Uterus (tissue), 4 donors: Measurements from ENCODE around the gene MICAL3. TPM values are rescaled to one million over a fixed set of nuclear protein-coding genes. Genes with fewer than 3 reads are reported as not detected.

ENCODE experiments used
- DNase-seq, 2 donors: peaks; one replicate each; pipeline ENCODE4 v3.0.0-alpha.2; 2019 to 2020
- H3K27ac ChIP-seq, 2 donors: fragments of 200-600 bp; sonication (generic); 1 replicate in 1 of 2; 2 replicates in 1 of 2; pipeline ENCODE4 v1.5.1; 2016 to 2018
- H3K27me3 ChIP-seq, 2 donors: fragments of 200-600 bp; sonication (generic); one replicate each; pipeline ENCODE4 v1.5.1; 2018 to 2019; ENCODE audit warnings: control low read depth in 1 of 2
- H3K36me3 ChIP-seq, 2 donors: fragments of 200-600 bp; sonication (generic); one replicate each; pipeline ENCODE4 v1.5.1; 2019; ENCODE audit warnings: control low read depth in 1 of 2
- H3K4me1 ChIP-seq, 2 donors: fragments of 200-600 bp; sonication (generic); one replicate each; pipeline ENCODE4 v1.5.1; 2018 to 2019; ENCODE audit warnings: control low read depth in 1 of 2
- H3K4me3 ChIP-seq, 2 donors: fragments of 200-600 bp; sonication (generic); 1 replicate in 1 of 2; 2 replicates in 1 of 2; pipeline ENCODE4 v1.5.1; 2018 to 2019; ENCODE audit warnings: mild to moderate bottlenecking in 1 of 2
- H3K9me3 ChIP-seq, 2 donors: fragments of 200-600 bp; sonication (generic); one replicate each; pipeline ENCODE4 v1.5.1; 2019; ENCODE audit warnings: control low read depth in 1 of 2
- CTCF ChIP-seq, 4 experiments: fragments of 200-600 bp in 2 of 4; fragments of 450-650 bp in 2 of 4; sonication (generic) in 2 of 4; IDR thresholded peaks; one replicate each; pipeline ENCODE4 v1.5.1; 2016 to 2019; ENCODE audit warnings: antibody characterized with exemption in 4 of 4, mild to moderate bottlenecking in 2 of 4, moderate library complexity in 1 of 4
- POLR2A ChIP-seq, 2 donors: fragments of 450-650 bp; IDR thresholded peaks; one replicate each; pipeline ENCODE4 v1.6.1; 2016; ENCODE audit warnings: antibody characterized with exemption in 2 of 2, mild to moderate bottlenecking in 1 of 2, moderate library complexity in 1 of 2
- intact Hi-C: fragments of 100-400 bp; cut with DNase I; formaldehyde crosslinking; loops from one replicate; pipeline ENCODE4 v1.15.1; 2023; ENCODE audit warnings: low total_unique reads
- total RNA-seq, 4 donors: library from RNA; depleted of rRNA in 3 of 4; stranded (reverse); fragments of >200 nt in 3 of 4; gene quantifications; one replicate each; pipeline versions ENCODE4 v1.1.0 to v1.2.4, GENCODE V29; 2014 to 2023
- donor health status: DM: yes; HTN: yes; CAD: no.

The MICAL3 gene
- total RNA-seq, 4 donors from 2014 or later: 13.5 to 167 (median 47.2) TPM

DNA sequence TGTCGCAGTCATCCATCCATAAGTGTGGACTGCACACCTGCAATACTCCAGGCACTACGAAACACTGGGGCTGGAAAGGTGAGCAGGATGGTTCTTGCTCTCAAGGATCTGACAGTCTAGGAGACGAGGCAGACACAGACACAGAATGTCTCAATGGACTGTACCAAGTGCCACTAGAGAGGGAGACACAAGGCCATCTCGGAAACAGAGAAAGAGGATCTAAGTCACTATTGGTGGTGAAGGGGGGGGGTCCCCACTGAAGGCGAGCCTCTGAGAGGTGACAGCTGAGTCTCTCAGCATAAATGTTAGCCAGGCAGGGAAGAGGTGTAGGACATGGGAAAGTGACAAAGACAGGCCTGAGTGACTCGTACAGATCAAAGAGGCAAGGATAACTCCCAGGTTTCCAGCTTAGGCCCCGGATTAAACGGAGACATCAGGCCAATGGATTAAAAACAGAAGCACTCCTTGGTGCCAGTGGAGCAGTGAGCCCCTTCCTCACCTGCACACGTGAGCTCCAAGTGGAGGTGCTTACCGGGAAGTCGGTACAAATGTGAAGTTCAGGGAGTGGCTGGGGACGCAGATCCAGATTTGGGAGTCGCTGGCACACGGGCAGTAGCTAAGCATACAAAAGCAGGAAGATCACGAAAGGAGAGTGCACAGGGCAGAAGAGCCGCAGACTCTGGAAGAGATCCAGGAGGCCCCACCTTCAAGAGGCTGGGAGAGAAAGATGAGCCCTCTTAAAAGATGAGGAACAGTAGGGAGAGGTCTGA lies 117.2 kb downstream of the MICAL3 start:
- intact Hi-C loops: no loop called here
- DNase-seq: no peak
- peaks cover 0 to 17% of the 10 kb centered on the region in 2 donors for H3K4me1 ChIP-seq
- no peaks in the 10 kb centered on the region for H3K36me3 ChIP-seq
- no peak overlapping the region for H3K4me3 ChIP-seq
- no peak overlapping the region for H3K27ac ChIP-seq
- H3K9me3 ChIP-seq: no peaks in the 10 kb centered on the region
- H3K27me3 ChIP-seq: no peaks in the 10 kb centered on the region
- TF ChIP-seq POLR2A (IDR thresholded peaks at IDR 0.05): no peak
- no peak for TF ChIP-seq CTCF (IDR thresholded peaks at IDR 0.05)

- intact Hi-C loops: no loop called here
- no peak for TF ChIP-seq POLR2A (IDR thresholded peaks at IDR 0.05)
- no peak for TF ChIP-seq CTCF (IDR thresholded peaks at IDR 0.05)
- no peak for DNase-seq
- H3K36me3 ChIP-seq: no peaks in the 10 kb centered on the region
- H3K9me3 ChIP-seq: no peaks in the 10 kb centered on the region
- peaks cover 0 to 7% of the 10 kb centered on the region in 2 donors for H3K4me1 ChIP-seq
- H3K27ac ChIP-seq: no peak overlapping the region
- no peaks in the 10 kb centered on the region for H3K27me3 ChIP-seq
- H3K4me3 ChIP-seq: no peak overlapping the region
These were observed 118.9 kb downstream of the MICAL3 start for GRCh38 chr22:17905445-17905844.

DNA sequence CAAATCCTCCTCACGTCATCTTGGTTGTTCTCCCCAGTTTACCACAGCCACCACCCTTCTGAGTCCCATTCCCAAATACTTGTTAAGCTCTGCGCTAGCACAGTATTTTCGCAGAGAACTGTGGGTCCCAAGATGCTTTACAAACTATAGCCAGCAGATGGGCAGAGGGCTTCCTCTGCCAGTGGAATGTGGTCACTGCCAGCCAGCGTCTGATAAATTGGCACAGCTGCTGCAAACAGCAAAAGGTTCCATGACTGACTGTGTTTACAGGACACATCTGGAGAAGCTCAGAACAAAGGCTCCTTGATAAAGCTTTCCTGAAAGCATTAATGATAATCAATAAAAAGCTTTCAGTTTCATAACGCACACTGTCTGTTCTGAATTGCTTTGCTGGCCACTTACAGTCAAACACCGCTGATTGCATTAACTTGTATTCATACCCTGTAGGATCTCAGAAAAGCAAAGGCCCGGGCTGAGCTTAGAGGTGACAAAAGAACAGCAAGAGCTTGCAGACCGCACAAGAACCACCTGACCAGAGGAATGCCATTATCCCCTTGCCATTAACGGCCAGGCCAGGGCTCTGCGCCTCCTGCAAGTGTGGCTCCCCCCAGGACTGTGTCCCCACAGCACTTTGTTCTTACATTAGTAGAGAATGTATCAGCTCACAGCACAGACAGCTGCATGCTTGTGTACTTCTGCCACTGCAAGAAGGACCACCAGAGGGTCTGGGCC lies 120.6 kb downstream of the MICAL3 start:
- Histone ChIP-seq H3K9me3 (no peaks in the 10 kb centered on the region), H3K27me3 (no peaks in the 10 kb centered on the region), H3K27ac (no peak overlapping the region), H3K4me3 (no peak overlapping the region), H3K4me1 (no peaks in the 10 kb centered on the region), H3K36me3 (no peaks in the 10 kb centered on the region)
- intact Hi-C loops: no loop called here
- TF ChIP-seq CTCF (IDR thresholded peaks at IDR 0.05) (no peak), POLR2A (IDR thresholded peaks at IDR 0.05) (no peak)
- no peak for DNase-seq

GRCh38 chr22:17902960-17903359 lies 121.4 kb downstream of the MICAL3 start:
- TF ChIP-seq POLR2A (IDR thresholded peaks at IDR 0.05) (no peak), CTCF (IDR thresholded peaks at IDR 0.05) (no peak)
- Histone ChIP-seq H3K9me3 (no peaks in the 10 kb centered on the region), H3K27ac (no peak overlapping the region), H3K27me3 (no peaks in the 10 kb centered on the region), H3K4me1 (no peaks in the 10 kb centered on the region), H3K4me3 (no peak overlapping the region), H3K36me3 (no peaks in the 10 kb centered on the region)
- DNase-seq: no peak
- intact Hi-C loops: no loop called here

GRCh38 chr22:17898375-17898774 lies 126.0 kb downstream of the MICAL3 start:
- Histone ChIP-seq H3K27me3 (no peaks in the 10 kb centered on the region), H3K36me3 (no peaks in the 10 kb centered on the region), H3K27ac (no peak overlapping the region), H3K9me3 (no peaks in the 10 kb centered on the region), H3K4me1 (no peaks in the 10 kb centered on the region), H3K4me3 (no peak overlapping the region)
- no peak for TF ChIP-seq CTCF (IDR thresholded peaks at IDR 0.05)
- no peak for DNase-seq
- intact Hi-C loops: loop anchor here (10.0 kb wide), 1 partner anchor 74 kb away; no protein-coding TSS in a partner anchor
